Anterior cingulate cortex (tissue), 58 donors: ENCODE measurements around the gene STXBP4.

Experiments
- DNase-seq, 58 donors: peaks; one replicate each; lab custom pipeline; 2025; lab: John Stamatoyannopoulos, UW

Gene STXBP4

GRCh38 chr17:54969658-54970572, 1.4 kb downstream of the STXBP4 start:
- DNase-seq, result no peak

GRCh38 chr17:54971147-54971546, 2.6 kb downstream of the STXBP4 start:
- DNase-seq, result no peak

- no peak for DNase-seq
Observed at GRCh38 chr17:54971901-54972300, 3.3 kb downstream of the STXBP4 start.

- no peak for DNase-seq
Observed at GRCh38 chr17:54972406-54973138, 4.0 kb downstream of the STXBP4 start.

- no peak for DNase-seq
Observed at GRCh38 chr17:54974759-54975158, 6.2 kb downstream of the STXBP4 start.

- no peak for DNase-seq
Observed at GRCh38 chr17:54976316-54976715, 7.8 kb downstream of the STXBP4 start.

- DNase-seq, result no peak
Observed at GRCh38 chr17:54977744-54978143, 9.2 kb downstream of the STXBP4 start.

- no peak for DNase-seq
Observed at GRCh38 chr17:54979657-54980056, 11.1 kb downstream of the STXBP4 start.

- DNase-seq, result no peak
Observed at GRCh38 chr17:54980375-54980774, 11.8 kb downstream of the STXBP4 start.

- DNase-seq, result no peak
Observed at GRCh38 chr17:54982399-54982798, 13.8 kb downstream of the STXBP4 start.

- DNase-seq, result no peak
Observed at GRCh38 chr17:54983260-54983659, 14.7 kb downstream of the STXBP4 start.

- DNase-seq, result no peak
Observed at GRCh38 chr17:54985476-54985875, 16.9 kb downstream of the STXBP4 start.

- DNase-seq, result no peak
Observed at GRCh38 chr17:54990118-54990517, 21.6 kb downstream of the STXBP4 start.

GRCh38 chr17:54991567-54991966, 23.0 kb downstream of the STXBP4 start:
- DNase-seq, result no peak

- DNase-seq, result peak in 1 of 58 donors; percentile 23
Observed at GRCh38 chr17:54992797-54993639, 24.5 kb downstream of the STXBP4 start.

- DNase-seq, result no peak
Observed at GRCh38 chr17:54996441-54996840, 27.9 kb downstream of the STXBP4 start.

- no peak for DNase-seq
Observed at GRCh38 chr17:55002458-55002857, 33.9 kb downstream of the STXBP4 start.

- DNase-seq, result no peak
Observed at GRCh38 chr17:55004484-55004883, 35.9 kb downstream of the STXBP4 start.

- DNase-seq, result no peak
Observed at GRCh38 chr17:55005520-55005919, 37.0 kb downstream of the STXBP4 start.

- no peak for DNase-seq
Observed at GRCh38 chr17:55023626-55024025, 55.1 kb downstream of the STXBP4 start.

GRCh38 chr17:55037828-55038227, 69.3 kb downstream of the STXBP4 start:
- no peak for DNase-seq
